ENCODE data around the gene MYO1E.
"Not testable (repeated sequence)": the region's sequence is repeated elsewhere in the genome, so short reads cannot be mapped to it uniquely, and the experiment has no call there.

DNA sequence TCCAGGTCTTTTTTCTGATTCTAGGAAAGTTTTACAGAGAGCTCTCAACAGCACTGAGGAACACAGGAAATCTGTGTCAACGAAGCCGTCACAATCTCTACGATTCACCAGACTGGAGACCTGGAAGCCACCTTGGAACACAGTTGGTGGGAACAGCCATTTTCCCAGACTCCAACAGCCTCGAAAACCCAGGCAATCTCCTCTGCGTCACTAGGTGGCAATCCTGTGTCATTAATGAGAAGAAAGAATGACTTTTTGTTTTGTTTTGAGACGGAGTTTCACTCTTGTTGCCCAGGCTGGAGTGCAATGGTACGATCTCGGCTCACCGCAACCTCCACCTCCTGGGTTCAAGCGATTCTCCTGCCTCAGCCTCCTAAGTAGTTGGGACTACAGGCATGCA is 228.1 kb downstream of the MYO1E start:
- TF ChIP-seq, protein P1, sequence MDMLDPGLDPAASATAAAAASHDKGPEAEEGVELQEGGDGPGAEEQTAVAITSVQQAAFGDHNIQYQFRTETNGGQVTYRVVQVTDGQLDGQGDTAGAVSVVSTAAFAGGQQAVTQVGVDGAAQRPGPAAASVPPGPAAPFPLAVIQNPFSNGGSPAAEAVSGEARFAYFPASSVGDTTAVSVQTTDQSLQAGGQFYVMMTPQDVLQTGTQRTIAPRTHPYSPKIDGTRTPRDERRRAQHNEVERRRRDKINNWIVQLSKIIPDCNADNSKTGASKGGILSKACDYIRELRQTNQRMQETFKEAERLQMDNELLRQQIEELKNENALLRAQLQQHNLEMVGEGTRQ (IDR thresholded peaks at IDR 0.05; ENCODE audit: low read depth, low read length), result not testable (repeated sequence)
- not testable (repeated sequence) for TF ChIP-seq CTCF (conservative IDR thresholded peaks at IDR 0.05; ENCODE audit: low read depth, low read length); RAD21 (IDR thresholded peaks at IDR 0.05; ENCODE audit: low read length); CEBPB (IDR thresholded peaks at IDR 0.05; ENCODE audit: low read depth, low read length); POLR2A (IDR thresholded peaks at IDR 0.05; ENCODE audit: low read depth, low read length); BHLHE40 (IDR thresholded peaks at IDR 0.05; ENCODE audit: low read depth, low read length); MAZ (IDR thresholded peaks at IDR 0.05; ENCODE audit: borderline replicate concordance, low read depth, low read length); MAFK (IDR thresholded peaks at IDR 0.05; ENCODE audit: low read depth, low read length); RCOR1 (IDR thresholded peaks at IDR 0.05; ENCODE audit: insufficient replicate concordance, low read length); RFX5 (IDR thresholded peaks at IDR 0.05; ENCODE audit: low read depth, low read length); CHD1 (IDR thresholded peaks at IDR 0.05; ENCODE audit: low read depth, low read length); FOS (IDR thresholded peaks at IDR 0.05; ENCODE audit: low read depth, low read length); NFE2L2 (IDR thresholded peaks at IDR 0.05; ENCODE audit: low read depth, low read length)
- TF ChIP-seq, protein P2, sequence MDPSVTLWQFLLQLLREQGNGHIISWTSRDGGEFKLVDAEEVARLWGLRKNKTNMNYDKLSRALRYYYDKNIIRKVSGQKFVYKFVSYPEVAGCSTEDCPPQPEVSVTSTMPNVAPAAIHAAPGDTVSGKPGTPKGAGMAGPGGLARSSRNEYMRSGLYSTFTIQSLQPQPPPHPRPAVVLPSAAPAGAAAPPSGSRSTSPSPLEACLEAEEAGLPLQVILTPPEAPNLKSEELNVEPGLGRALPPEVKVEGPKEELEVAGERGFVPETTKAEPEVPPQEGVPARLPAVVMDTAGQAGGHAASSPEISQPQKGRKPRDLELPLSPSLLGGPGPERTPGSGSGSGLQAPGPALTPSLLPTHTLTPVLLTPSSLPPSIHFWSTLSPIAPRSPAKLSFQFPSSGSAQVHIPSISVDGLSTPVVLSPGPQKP (IDR thresholded peaks at IDR 0.05; ENCODE audit: borderline replicate concordance, low read depth, low read length), result not testable (repeated sequence)

Measured in IMR-90 (cell line).